SK-N-MC (cell line): ENCODE measurements around the gene MUC20.

Source experiments
- EZH2 ChIP-seq: fragments of 200-600 bp; sonication (generic); IDR thresholded peaks from one replicate; pipeline ENCODE4 v1.6.1; 2017; ENCODE audit warnings: antibody characterized with exemption
- FOXP2 ChIP-seq: optimal IDR thresholded peaks from 2 replicates; pipeline ENCODE3; 2011; ENCODE audit warnings: mild to moderate bottlenecking, moderate library complexity; ENCODE audit not compliant: insufficient read depth; ENCODE audit errors: extremely low read length, control extremely low read depth
- POLR2AphosphoS5 ChIP-seq: IDR thresholded peaks from 2 replicates; pipeline ENCODE4 v1.6.1; 2012; ENCODE audit warnings: mild to moderate bottlenecking, low read depth, low read length, borderline replicate concordance

- no peak for TF ChIP-seq EZH2
- TF ChIP-seq POLR2AphosphoS5: no peak
- TF ChIP-seq FOXP2: no peak
Observed at GRCh38 chr3:195700319-195700718, 20.5 kb upstream of the MUC20 start.
